ENCODE measurements around the gene SIN3B.

DNA sequence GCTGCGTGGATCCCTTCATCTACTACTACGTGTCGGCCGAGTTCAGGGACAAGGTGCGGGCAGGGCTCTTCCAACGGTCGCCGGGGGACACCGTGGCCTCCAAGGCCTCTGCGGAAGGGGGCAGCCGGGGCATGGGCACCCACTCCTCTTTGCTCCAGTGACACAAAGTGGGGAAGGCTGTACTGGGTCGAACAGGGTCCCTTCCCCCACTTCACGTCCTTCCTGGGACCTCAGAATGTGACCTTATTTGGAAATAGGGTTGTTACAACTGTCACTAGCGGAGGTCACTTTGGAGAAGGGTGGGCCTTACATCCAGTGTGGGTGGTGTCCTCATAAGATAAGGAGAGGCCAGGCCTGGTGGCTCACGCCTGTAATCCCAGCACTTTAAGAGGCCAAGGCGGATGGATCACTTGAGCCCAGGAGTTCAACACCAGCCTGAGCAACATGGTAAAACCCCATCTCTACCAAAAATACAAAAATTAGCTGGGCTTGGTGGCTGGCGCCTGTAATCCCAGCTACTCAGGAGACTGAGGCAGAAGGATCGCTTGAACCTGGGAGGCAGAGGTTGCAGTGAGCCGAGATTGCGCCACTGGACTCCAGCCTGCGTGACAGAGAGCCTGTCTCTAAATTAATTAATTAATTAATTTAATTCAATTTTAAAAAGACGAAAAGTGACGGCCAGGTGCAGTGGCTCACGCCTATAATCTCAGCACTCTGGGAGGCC, 61.4 kb downstream of the SIN3B start:
- no peak for TF ChIP-seq GATA3 (IDR thresholded peaks at IDR 0.05; ENCODE audit: low read depth, low read length)
- no peak for TF ChIP-seq GATA2 (IDR thresholded peaks at IDR 0.05; ENCODE audit: low read depth, low read length)
